H4 (cell line): Measurements from ENCODE around the gene ACOT7. TPM values are rescaled to one million over a fixed set of nuclear protein-coding genes. Genes with fewer than 3 reads are reported as not detected.

Experiments
- DNase-seq: peaks from one replicate; pipeline ENCODE4 v3.0.0-alpha.2; 2015; ENCODE audit warnings: low spot score
- total RNA-seq: library from RNA; depleted of rRNA; stranded (reverse); fragments of >200 nt; shearing (Covaris generic); gene quantifications from 2 replicates; pipeline ENCODE4 v1.2.3, GENCODE V29; 2014

Gene ACOT7
- total RNA-seq, 1 experiment from 2014 or later, result 50.6 TPM

- DNase-seq, result no peak
These were observed 141.7 kb downstream of the ACOT7 start for GRCh38 chr1:6251681-6252373.

GRCh38 chr1:6251233-6251632 lies 142.3 kb downstream of the ACOT7 start:
- no peak for DNase-seq

- DNase-seq, result no peak
These were observed 143.6 kb downstream of the ACOT7 start for GRCh38 chr1:6249739-6250689.

GRCh38 chr1:6248932-6249738 lies 144.4 kb downstream of the ACOT7 start:
- DNase-seq, result no peak

GRCh38 chr1:6248161-6248776 lies 145.3 kb downstream of the ACOT7 start:
- DNase-seq, result no peak

GRCh38 chr1:6247651-6248050 lies 145.9 kb downstream of the ACOT7 start:
- DNase-seq, result no peak

- peak; percentile 49 for DNase-seq
These were observed 146.8 kb downstream of the ACOT7 start for GRCh38 chr1:6246497-6247467.

- DNase-seq, result no peak
These were observed 147.6 kb downstream of the ACOT7 start for GRCh38 chr1:6245869-6246496.

- peak; percentile 62 for DNase-seq
These were observed 148.3 kb downstream of the ACOT7 start for GRCh38 chr1:6245086-6245868.

GRCh38 chr1:6244401-6245049 lies 149.0 kb downstream of the ACOT7 start:
- DNase-seq, result no peak

- no peak for DNase-seq
These were observed 149.6 kb downstream of the ACOT7 start, which contains the start of gene HES3 for GRCh38 chr1:6243993-6244392. TSS of gene HES3 (plus strand) at chr1:6244179. CDS start at chr1:6244366, 187 bp downstream.

GRCh38 chr1:6243053-6243834 lies 150.3 kb downstream of the ACOT7 start:
- DNase-seq, result no peak

GRCh38 chr1:6241887-6242740 lies 151.5 kb downstream of the ACOT7 start:
- DNase-seq, result no peak

- DNase-seq, result no peak
These were observed 152.3 kb downstream of the ACOT7 start for GRCh38 chr1:6241107-6241886.

GRCh38 chr1:6239950-6240768 lies 153.4 kb downstream of the ACOT7 start:
- no peak for DNase-seq
